Body of pancreas (tissue), 4 donors: ENCODE measurements around the gene MAP4K4. TPM values are rescaled to one million over a fixed set of nuclear protein-coding genes. Genes with fewer than 3 reads are reported as not detected.

ENCODE experiments used
- ATAC-seq: fragments of 150-250 bp; one replicate; pipeline ENCODE4 v1.9.1; 2016
- DNase-seq, 4 donors: peaks; one replicate each; pipeline ENCODE4 v3.0.0-alpha.2; 2019
- H3K27ac ChIP-seq, 4 donors: fragments of 200-600 bp; sonication (generic); 1 replicate in 3 of 4; 2 replicates in 1 of 4; pipeline versions ENCODE4 v1.5.1 to v1.6.1; 2016 to 2019; ENCODE audit warnings: mild to moderate bottlenecking in 1 of 4, mixed read lengths in 1 of 4, moderate library complexity in 1 of 4
- H3K27me3 ChIP-seq, 2 donors: fragments of 200-600 bp; sonication (generic); one replicate each; pipeline ENCODE4 v1.6.0; 2016; ENCODE audit warnings: mild to moderate bottlenecking in 1 of 2
- H3K36me3 ChIP-seq, 2 donors: fragments of 200-600 bp; sonication (generic); replicated peaks in 1 of 2; 2 replicates each; pipeline ENCODE4 v1.5.1; 2016; ENCODE audit warnings: low read depth in 2 of 2; ENCODE audit not compliant: insufficient read depth in 1 of 2
- H3K4me1 ChIP-seq: fragments of 200-600 bp; sonication (generic); one replicate; pipeline ENCODE4 v1.6.0; 2016
- H3K4me3 ChIP-seq, 2 donors: fragments of 200-600 bp; sonication (generic); 1 replicate in 1 of 2; 2 replicates in 1 of 2; pipeline ENCODE4 v1.5.1; 2016 to 2019
- H3K9me3 ChIP-seq, 3 donors: fragments of 200-600 bp; sonication (generic); 1 replicate in 2 of 3; 2 replicates in 1 of 3; pipeline ENCODE4 v1.5.1; 2016
- CTCF ChIP-seq, 7 experiments: fragments of 450-650 bp in 4 of 7; fragments of 200-600 bp in 3 of 7; sonication (generic) in 3 of 7; IDR thresholded peaks; one replicate each; pipeline ENCODE4 v1.5.1; 2016 to 2019; ENCODE audit warnings: antibody characterized with exemption in 7 of 7
- POLR2A ChIP-seq, 3 donors: fragments of 450-650 bp; IDR thresholded peaks; one replicate each; pipeline ENCODE4 v1.6.1; 2016; ENCODE audit warnings: antibody characterized with exemption in 3 of 3, mild to moderate bottlenecking in 2 of 3
- WGBS, 2 donors: methylation state at CpG; one replicate each; pipeline ENCODE4 v1.1.5; 2017; 5-methylcytosine and 5-hydroxymethylcytosine counted together
- intact Hi-C: fragments of 100-400 bp; cut with DNase I; formaldehyde crosslinking; loops from one replicate; pipeline ENCODE4 v1.15.1; 2023
- total RNA-seq, 2 donors: library from RNA; depleted of rRNA; stranded (reverse); fragments of >200 nt; gene quantifications; one replicate each; pipeline ENCODE4 v1.1.0, GENCODE V29; 2016

MAP4K4 gene
- total RNA-seq, 2 donors from 2014 or later, result 22.1 to 25.1 TPM

- 74 to 85% methylated on average over 5 of the region's 5 CpGs for WGBS, 2 donors
- no peaks in the 10 kb centered on the region for H3K27me3 ChIP-seq
- no peak overlapping the region for H3K4me3 ChIP-seq
- TF ChIP-seq POLR2A (IDR thresholded peaks at IDR 0.05), result no peak
- no peak for TF ChIP-seq CTCF (IDR thresholded peaks at IDR 0.05)
- ATAC-seq, result no peak
- no peak overlapping the region for H3K27ac ChIP-seq
- H3K36me3 ChIP-seq, result peaks cover 0 to 9% of the 10 kb centered on the region in 2 donors
- no peaks in the 10 kb centered on the region for H3K9me3 ChIP-seq
- H3K4me1 ChIP-seq, result no peaks in the 10 kb centered on the region
- no peak for DNase-seq
- intact Hi-C loops, result no loop called here
Measured at GRCh38 chr2:101841679-101842327, 144.3 kb downstream of the MAP4K4 start.

GRCh38 chr2:101842471-101842870 is 145.0 kb downstream of the MAP4K4 start:
- ATAC-seq (no peak), DNase-seq (no peak)
- Histone ChIP-seq H3K36me3 (peaks cover 0 to 9% of the 10 kb centered on the region in 2 donors), H3K4me1 (no peaks in the 10 kb centered on the region), H3K9me3 (no peaks in the 10 kb centered on the region), H3K4me3 (no peak overlapping the region), H3K27me3 (no peaks in the 10 kb centered on the region), H3K27ac (no peak overlapping the region)
- no peak for TF ChIP-seq CTCF (IDR thresholded peaks at IDR 0.05)
- 67 to 82% methylated on average over 1 of the region's 1 CpG for WGBS, 2 donors
- intact Hi-C loops, result no loop called here

- Histone ChIP-seq H3K27ac (no peak overlapping the region), H3K36me3 (peaks cover 0 to 12% of the 10 kb centered on the region in 2 donors)
Measured at GRCh38 chr2:101843048-101843447, 145.5 kb downstream of the MAP4K4 start.

GRCh38 chr2:101843471-101843870 is 146.0 kb downstream of the MAP4K4 start:
- Histone ChIP-seq H3K36me3 (peaks cover 0 to 12% of the 10 kb centered on the region in 2 donors), H3K27ac (no peak overlapping the region), H3K27me3 (no peaks in the 10 kb centered on the region), H3K4me3 (no peak overlapping the region), H3K9me3 (no peaks in the 10 kb centered on the region), H3K4me1 (no peaks in the 10 kb centered on the region)
- intact Hi-C loops, result no loop called here
- no peak for ATAC-seq
- DNase-seq, result no peak
- 91% methylated on average over 6 of the region's 6 CpGs for WGBS, 2 donors
- TF ChIP-seq CTCF (IDR thresholded peaks at IDR 0.05) (no peak), POLR2A (IDR thresholded peaks at IDR 0.05) (no peak)

More at GRCh38 chr2:101843048-101843447, 145.5 kb downstream of the MAP4K4 start:
- ATAC-seq, result no peak
- DNase-seq, result no peak
- WGBS, 2 donors, result 63 to 70% methylated on average over 2 of the region's 2 CpGs
- TF ChIP-seq POLR2A (IDR thresholded peaks at IDR 0.05) (no peak), CTCF (IDR thresholded peaks at IDR 0.05) (no peak)
- intact Hi-C loops, result no loop called here
- Histone ChIP-seq H3K27me3 (no peaks in the 10 kb centered on the region), H3K4me1 (no peaks in the 10 kb centered on the region), H3K4me3 (no peak overlapping the region), H3K9me3 (no peaks in the 10 kb centered on the region)

- peaks cover 0 to 12% of the 10 kb centered on the region in 2 donors for H3K36me3 ChIP-seq
- DNase-seq (no peak), ATAC-seq (no peak)
- no peak overlapping the region for H3K4me3 ChIP-seq
- 91 to 94% methylated on average over 12 of the region's 12 CpGs for WGBS, 2 donors
- TF ChIP-seq POLR2A (IDR thresholded peaks at IDR 0.05) (no peak), CTCF (IDR thresholded peaks at IDR 0.05) (no peak)
- H3K9me3 ChIP-seq, result no peaks in the 10 kb centered on the region
- H3K27me3 ChIP-seq, result no peaks in the 10 kb centered on the region
- no peak overlapping the region for H3K27ac ChIP-seq
- intact Hi-C loops, result no loop called here
- no peaks in the 10 kb centered on the region for H3K4me1 ChIP-seq
Measured at GRCh38 chr2:101844055-101844635, 146.6 kb downstream of the MAP4K4 start.
